GM12891 (cell line): ENCODE data around the gene IL17D.

Experiments
- POLR2A ChIP-seq: IDR thresholded peaks from 2 replicates; pipeline ENCODE4 v1.6.1; 2011; ENCODE audit warnings: low read depth, low read length, control low read depth
- POLR2AphosphoS5 ChIP-seq: IDR thresholded peaks from 2 replicates; pipeline ENCODE4 v1.6.1; 2011; ENCODE audit warnings: low read depth, low read length, control low read depth
- TAF1 ChIP-seq: IDR thresholded peaks from 2 replicates; pipeline ENCODE4 v1.6.1; 2011; ENCODE audit warnings: low read depth, low read length, control low read depth

DNA sequence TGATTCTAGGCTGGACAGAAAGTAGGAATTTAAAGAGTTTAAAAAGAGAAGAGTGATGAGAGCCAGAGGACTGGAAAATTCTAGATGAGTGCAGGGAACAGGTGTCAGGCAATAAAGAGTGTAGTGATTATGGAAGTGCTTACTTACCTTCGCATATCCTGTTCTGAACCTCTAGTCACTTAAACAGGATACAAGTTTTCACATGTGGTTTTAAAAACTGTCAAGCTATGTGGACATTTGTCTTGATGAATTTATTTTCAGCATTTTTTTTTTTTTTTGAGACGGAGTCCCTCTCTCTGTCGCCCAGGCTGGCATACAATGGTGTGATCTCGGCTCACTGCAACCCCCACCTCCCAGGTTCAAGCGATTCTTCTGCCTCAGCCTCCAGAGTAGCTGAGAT, 34.3 kb upstream of the IL17D start:
- TF ChIP-seq POLR2AphosphoS5: no peak
- TF ChIP-seq TAF1: no peak
- TF ChIP-seq POLR2A: no peak
